Endothelial cell of umbilical vein (primary cell): ENCODE results near the gene FAM221A.

Experiments used
- CTCF ChIP-seq, 2 donors: IDR thresholded peaks; 1 replicate in 1 of 2; 2 replicates in 1 of 2; pipeline ENCODE4 v1.5.1; 2011; ENCODE audit warnings: low read length in 2 of 2, mild to moderate bottlenecking in 2 of 2, moderate library complexity in 2 of 2, control low read depth in 1 of 2, inconsistent platforms in 1 of 2, low read depth in 1 of 2; ENCODE audit not compliant: insufficient read depth in 1 of 2; ENCODE audit errors: extremely low read depth in 1 of 2
- EZH2 ChIP-seq: IDR thresholded peaks from 2 replicates; pipeline ENCODE4 v1.6.1; 2012; ENCODE audit warnings: borderline replicate concordance, low read depth, mild to moderate bottlenecking, moderate library complexity, low read length, inconsistent platforms; ENCODE audit not compliant: severe bottlenecking
- MAX ChIP-seq: IDR thresholded peaks from 2 replicates; pipeline ENCODE4 v1.6.1; 2011; ENCODE audit not compliant: insufficient read depth, insufficient read length

- TF ChIP-seq EZH2 (no peak), MAX (no peak), CTCF (IDR thresholded peaks at IDR 0.05; ENCODE audit: extremely low read depth in 1 of 2, insufficient read depth in 1 of 2, low read depth in 1 of 2, low read length in 2 of 2) (no peak)
Measured at GRCh38 chr7:23655433-23655832, 24.6 kb upstream of the FAM221A start.
